DMS153 treated with DMSO at 0.1 percent for 48 hours (cell line): ENCODE measurements around the gene SPIN2A.
"Not testable (repeated sequence)": the region's sequence is repeated elsewhere in the genome, so short reads cannot be mapped to it uniquely, and the experiment has no call there.

Experiments used
- DNase-seq: peaks from one replicate; lab custom pipeline; 2025; ENCODE audit not compliant: unreplicated experiment; lab: John Stamatoyannopoulos, UW

Gene SPIN2A

GRCh38 chrX:57137073-57137472 lies at the start of gene SPIN2A:
SPIN2A (minus strand) TSS chrX:57137397; CDS start chrX:57136597, 800 bp downstream.
- DNase-seq: peak; percentile 0

GRCh38 chrX:57178605-57179004 lies 41.4 kb upstream of the SPIN2A start:
- DNase-seq: no peak

- DNase-seq: no peak
Observed at GRCh38 chrX:57177070-57177469, 39.9 kb upstream of the SPIN2A start.

GRCh38 chrX:57172544-57172943 lies 35.3 kb upstream of the SPIN2A start:
- no peak for DNase-seq

- peak; percentile 4 for DNase-seq
Observed at GRCh38 chrX:57156397-57157049, 19.3 kb upstream of the SPIN2A start.

- DNase-seq: no peak
Observed at GRCh38 chrX:57155171-57155570, 18.0 kb upstream of the SPIN2A start.

GRCh38 chrX:57152222-57152621 lies 15.0 kb upstream of the SPIN2A start:
- not testable (repeated sequence) for DNase-seq

- DNase-seq: no peak
Observed at GRCh38 chrX:57138674-57139073, 1.5 kb upstream of the SPIN2A start.

- DNase-seq: peak; percentile 14
Observed at GRCh38 chrX:57137501-57137900, 304 bp upstream of the SPIN2A start.

- not testable (repeated sequence) for DNase-seq
Observed at GRCh38 chrX:57136589-57136988, 608 bp downstream of the SPIN2A start.

- no peak for DNase-seq
Observed at GRCh38 chrX:57135287-57135686, 1.9 kb downstream of the SPIN2A start.

GRCh38 chrX:57134702-57135101 lies 2.5 kb downstream of the SPIN2A start:
- DNase-seq: no peak

GRCh38 chrX:57133706-57134105 lies 3.5 kb downstream of the SPIN2A start:
- DNase-seq: no peak

GRCh38 chrX:57133284-57133683 lies 3.9 kb downstream of the SPIN2A start:
- DNase-seq: not testable (repeated sequence)

GRCh38 chrX:57132046-57132445 lies 5.2 kb downstream of the SPIN2A start:
- DNase-seq: no peak

- no peak for DNase-seq
Observed at GRCh38 chrX:57121816-57122215, 15.4 kb downstream of the SPIN2A start.

GRCh38 chrX:57121162-57121755 lies 15.9 kb downstream of the SPIN2A start, which contains the start of gene SPIN2B:
SPIN2B (minus strand) TSS chrX:57121548.
- DNase-seq: peak; percentile 26

- not testable (repeated sequence) for DNase-seq
Observed at GRCh38 chrX:57120619-57121161, 16.5 kb downstream of the SPIN2A start.

GRCh38 chrX:57119416-57119815 lies 17.8 kb downstream of the SPIN2A start:
- DNase-seq: no peak

GRCh38 chrX:57117566-57117965 lies 19.6 kb downstream of the SPIN2A start:
- not testable (repeated sequence) for DNase-seq

GRCh38 chrX:57104921-57105398 lies 32.2 kb downstream of the SPIN2A start:
- no peak for DNase-seq

GRCh38 chrX:57104406-57104805 lies 32.8 kb downstream of the SPIN2A start:
- no peak for DNase-seq
